ENCODE results near the gene DARS2.
"Not testable (repeated sequence)": the region's sequence is repeated elsewhere in the genome, so short reads cannot be mapped to it uniquely, and the experiment has no call there.

The DARS2 gene

DNA sequence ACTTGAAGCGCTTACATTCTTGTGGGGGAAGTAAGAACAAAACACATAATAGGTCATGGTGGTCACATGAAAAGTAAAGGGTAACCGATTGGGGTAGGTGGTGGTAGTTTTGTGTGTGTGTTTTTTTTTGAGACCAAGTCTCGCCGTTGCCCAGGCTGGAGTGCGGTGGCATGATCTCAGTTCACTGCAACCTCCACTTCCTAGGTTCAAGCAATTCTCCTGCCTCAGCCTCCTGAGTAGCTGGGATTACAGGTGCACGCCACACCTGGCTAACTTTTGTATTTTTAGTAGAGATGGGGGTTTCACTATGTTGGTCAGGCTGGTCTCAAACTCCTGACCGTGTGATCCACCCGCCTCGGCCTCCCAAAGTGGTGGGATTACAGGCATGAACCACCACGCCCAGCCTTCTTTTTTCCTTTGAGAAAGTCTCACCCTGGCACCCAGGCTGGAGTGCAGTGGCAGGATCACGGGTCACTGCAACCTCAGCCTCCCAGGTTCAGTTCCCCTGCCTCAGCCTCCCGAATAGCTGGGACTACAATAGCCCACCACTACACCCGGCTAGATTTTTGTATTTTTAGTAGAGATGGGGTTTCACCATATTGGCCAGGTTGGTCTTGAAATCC is 37.8 kb downstream of the DARS2 start:
- DNase-seq = peak; percentile 41 to 49

DNA sequence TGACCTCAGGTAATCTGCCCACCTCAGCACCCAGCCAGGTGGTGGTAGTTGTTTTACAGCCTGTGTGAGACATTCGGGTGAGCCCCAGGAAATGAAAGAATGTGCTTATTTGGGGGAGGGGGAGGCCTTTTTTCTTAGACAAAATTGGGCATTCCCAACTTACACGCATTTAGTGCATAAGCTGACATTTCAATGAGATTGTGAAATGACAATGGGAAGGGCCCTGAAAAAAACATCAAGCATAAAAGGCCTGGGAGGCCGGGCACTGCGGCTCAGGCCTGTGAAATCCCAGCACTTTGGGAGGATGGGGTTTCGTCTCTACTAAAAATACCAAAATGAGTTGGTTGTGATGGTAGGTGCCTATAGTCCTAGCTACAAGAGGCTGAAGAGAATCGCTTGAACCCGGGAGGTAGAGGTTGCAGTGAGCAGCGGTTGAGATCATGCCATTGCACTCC is 38.3 kb downstream of the DARS2 start:
- DNase-seq = no peak

DNA sequence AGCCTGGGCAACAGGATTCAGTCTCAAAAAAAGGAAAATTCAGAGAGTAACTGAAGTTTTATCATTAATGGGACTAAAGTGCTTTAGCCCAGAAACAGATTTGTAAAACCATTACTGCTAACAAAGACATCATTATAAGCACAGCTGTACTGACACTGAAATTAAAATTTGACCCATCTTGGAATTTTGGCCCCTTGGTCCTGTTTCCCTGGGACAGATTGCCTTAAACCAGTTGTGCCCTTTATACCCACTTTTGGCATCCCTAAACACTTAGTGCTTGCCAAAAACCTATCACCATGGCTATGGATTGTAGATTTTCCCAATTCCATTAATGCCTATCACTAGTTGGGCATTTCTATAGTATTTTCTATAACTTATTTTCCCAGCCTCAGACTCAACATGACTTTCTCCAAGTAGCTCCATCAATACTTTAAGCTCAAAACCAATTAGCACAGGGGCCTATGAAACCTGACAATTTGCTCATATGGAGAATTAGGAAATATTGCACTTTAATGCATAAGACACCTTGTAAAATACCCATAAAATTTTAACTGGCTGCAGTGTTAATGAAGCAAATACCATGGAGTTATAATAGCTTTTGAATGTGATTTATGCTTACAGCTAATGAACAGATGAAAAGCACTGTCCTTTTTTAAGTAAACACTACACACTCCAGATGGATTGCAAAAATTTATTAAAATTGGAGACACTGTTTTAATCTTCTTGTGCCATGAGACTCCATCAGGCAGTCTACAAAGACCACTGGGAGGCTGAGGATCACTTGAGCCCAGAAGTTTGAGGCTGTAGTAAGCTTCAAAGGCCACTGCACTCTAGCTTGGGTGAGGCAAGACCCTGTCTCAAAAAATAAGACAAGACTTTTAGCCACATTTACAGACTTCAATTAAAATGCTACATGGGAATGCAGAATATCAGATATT is 39.0 kb downstream of the DARS2 start:
- no peak for DNase-seq

DNA sequence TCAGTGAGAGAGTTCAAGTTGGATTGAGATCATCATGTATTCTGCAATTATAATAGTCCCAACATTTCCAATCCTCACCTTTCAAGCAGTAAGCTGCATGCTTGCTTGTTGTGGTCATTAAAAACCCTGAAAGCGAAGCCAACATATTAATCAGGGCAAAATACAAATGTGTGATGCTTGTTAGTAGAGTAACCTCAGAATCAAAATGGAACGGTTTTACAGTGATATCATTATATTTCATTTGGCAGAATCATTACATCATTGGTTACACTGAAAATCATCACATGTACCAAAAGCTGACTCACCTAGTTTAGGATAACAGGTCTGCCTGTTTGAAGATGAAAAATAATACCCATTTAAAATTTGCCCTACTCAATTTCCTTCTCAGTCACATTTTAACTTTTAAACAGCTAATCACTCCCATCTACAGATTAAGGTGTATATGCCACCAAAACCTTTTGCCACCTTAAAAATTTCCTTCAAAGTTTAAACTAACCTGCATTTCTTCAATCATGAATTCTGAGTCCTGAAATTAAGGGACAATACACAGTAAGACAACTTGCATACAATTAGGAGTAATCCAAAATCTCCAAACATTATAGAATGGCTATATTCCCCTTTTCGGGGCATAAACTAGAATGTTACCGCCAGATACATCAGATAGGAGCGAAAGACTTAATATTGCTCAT is 39.9 kb downstream of the DARS2 start:
- DNase-seq = no peak

DNA sequence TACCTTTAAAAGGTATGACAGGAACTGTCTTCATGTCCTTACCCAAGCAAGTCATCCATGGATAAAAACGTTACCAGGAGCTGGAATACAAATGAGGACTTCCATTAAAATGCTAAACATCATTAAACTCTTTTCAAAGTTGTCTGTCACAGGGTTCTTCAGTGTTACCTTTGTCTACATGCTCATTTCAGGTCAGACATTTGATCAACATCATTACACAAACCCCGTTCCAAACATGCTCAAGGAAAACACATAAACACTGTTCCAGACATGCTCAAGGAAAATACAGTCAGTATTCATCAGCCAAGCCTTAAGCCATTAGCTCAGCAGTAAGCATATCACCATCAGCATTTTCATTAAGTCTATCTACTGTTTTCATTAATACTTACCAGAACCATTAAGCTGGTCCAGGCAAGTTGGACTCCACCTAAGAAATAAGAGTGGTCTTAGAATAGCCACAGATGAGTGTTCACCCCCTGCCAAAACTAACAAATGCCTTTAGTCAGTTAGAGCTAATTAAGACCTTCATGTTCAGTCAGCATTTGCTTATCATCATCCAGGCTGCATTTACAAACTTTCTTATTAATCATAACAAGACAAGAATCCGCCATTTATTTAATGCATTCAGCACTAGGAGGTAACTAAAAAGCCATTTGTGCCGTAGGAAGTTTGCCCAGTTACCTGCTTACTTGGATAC is 41.1 kb downstream of the DARS2 start:
- DNase-seq = no peak

DNA sequence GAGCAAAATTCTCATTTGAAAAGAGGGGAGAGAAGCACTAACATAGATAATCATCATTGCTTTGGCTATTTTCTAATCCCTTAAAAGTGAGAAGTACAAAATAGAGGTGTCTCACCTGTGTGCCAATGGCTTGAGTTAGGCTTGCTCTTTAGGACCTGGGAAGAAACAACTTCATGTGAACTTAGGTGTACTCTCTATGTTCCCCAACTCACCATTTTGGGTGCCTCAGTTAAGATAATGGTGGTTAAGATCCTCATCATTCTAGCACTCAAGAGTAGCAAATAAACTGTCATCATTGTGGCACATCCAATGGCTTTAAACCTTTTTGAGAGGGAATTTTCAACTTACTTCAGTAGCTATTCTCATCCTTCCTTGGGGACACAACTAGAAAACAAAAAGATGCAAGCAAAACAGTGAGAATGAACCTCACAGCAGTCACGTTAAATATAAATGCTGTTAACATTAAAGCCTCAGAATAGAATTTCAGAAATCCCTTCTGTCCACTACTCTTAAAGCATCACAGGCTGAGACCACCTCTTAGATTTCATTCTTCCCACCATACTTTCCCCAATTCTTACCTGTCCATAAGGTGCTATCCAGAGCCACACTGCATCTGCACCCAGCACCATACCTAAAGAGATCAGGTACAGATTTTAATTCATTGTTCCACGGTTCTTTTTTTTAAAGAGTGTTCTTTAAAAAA is 42.1 kb downstream of the DARS2 start:
- DNase-seq = no peak

DNA sequence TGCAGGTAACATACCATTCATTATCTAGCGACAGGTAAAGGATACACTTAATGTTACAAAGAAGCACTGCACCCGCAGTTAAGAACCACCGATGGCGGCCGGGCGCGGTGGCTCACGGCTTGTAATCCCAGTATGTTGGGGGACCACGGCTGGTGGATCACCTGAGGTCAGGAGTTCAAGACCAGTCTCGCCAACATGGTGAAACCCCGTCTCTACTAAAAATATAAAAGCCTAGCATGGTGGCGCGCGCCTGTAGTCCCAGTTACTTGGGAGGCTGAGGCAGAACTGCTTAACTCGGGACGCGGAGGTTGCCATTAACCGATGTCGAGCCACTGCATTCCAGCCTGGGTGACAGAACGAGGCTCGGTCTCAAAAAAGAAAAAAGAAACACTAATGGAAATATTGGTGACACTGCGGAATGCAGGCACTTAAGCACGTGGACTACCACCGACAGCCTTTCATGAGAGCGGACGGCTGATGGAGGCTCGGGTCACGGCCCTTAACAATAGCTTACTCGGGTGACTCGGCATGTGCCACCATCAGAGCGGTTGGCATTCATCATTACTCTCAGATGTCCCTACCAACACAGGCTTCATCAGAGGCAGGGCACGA is 42.8 kb downstream of the DARS2 start:
- peak in 1 of 2 donors; percentile 31 for DNase-seq

DNA sequence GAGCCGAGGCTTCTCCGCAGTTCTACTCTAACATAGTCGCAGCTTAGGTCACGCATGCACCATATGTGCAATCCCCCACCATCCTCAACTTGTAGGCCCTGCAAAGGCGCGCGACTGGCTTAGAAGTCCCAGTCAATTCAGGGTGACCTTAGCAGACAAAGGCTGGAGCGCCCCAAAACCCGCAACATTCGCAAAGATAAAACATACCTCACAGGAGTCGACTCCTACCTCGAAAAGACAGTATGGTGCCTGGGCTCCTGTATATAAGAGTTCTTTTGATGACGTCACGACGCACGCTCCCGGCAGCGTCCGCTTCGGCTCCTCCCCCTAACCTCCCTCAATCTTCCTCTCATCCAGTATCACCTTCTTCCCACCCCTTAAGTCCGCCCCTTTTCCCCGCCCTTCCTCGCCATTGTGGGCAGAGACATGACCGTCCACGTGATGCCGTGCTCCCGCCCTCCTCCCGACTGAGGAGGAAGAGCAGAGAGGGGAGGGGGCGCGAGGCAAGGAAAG is 43.3 kb downstream of the DARS2 start, which contains the start of gene GAS5:
GAS5 (minus strand) TSS at position 237 of the 513 bp plus-strand sequence.
- peak; percentile 97 to 99 for DNase-seq

DNA sequence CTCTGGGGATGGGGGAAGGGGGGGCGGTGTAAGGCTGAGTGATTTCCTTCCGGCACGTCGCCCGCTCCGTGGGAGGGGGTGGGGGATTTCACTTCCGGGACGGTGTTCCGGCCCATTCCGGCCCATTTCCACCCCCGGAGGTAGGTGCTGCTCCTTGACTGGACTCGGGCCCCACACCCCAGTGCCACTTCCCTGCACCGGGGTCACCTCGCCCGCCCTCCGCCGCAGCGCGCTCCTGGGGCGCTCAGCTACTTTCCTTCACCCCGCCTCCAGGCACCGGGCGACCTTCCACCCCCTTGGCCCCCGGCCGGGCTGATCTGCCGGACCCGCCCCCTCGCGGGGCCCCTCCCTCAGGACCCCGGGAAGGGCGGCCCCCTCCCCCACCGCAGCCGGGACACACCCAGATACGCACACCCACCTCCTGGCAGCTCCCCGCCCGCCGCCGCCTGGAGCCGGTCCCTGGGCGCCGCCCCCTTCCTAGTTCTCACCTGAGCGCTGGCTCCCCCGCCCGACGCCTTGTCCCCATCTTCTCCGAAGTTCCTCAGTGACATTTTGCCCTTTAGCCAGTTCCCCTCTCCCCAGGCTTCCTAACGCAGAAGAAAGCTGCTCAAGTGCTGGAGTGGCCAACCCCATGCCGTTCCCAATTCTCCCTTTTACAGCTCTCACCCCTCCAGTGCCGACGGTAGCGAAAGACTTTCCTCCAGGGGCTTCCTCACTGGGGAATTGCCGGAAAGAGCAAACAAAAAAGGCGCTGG is 44.0 kb downstream of the DARS2 start, which contains the start of gene ZBTB37:
ZBTB37 (plus strand) TSS at position 115 of the 755 bp plus-strand sequence. CDS start 1,846 bp downstream, outside the sequence.
- DNase-seq = peak; percentile 90 to 91

DNA sequence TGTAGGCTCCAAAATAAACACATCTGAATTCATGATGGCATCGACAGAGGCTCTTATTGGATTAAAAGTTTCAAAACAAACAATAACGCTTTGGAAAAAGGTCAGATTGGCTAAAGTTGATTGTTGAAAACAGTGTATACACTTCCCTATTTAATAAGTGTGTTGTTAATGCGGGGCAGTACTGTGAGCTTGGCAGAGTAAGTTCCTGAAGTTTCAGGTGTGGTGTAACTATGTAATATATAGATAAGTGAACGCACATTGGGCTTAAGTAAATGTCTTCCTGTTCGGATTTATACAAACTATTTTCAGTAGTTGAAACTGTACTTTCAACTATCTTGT is 44.5 kb downstream of the DARS2 start:
- DNase-seq = no peak

DNA sequence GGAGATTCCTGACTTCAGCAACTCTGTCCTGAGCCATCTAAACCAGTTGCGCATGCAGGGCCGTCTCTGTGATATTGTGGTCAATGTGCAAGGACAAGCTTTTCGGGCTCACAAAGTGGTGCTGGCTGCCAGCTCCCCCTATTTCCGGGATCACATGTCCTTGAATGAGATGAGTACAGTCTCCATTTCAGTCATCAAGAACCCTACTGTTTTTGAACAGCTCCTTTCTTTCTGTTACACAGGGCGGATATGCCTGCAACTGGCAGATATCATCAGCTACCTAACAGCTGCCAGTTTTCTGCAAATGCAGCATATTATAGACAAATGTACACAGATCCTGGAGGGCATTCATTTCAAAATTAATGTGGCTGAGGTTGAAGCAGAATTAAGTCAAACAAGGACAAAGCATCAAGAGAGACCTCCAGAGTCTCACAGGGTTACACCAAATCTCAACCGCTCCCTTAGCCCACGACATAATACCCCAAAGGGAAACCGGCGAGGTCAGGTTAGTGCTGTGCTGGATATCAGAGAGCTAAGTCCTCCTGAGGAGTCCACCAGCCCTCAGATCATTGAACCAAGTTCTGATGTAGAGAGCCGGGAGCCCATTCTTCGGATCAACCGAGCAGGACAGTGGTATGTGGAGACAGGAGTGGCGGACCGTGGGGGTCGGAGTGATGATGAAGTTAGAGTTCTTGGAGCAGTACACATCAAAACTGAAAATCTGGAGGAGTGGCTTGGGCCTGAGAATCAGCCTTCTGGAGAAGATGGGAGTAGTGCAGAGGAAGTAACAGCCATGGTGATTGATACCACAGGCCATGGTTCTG is 46.0 kb downstream of the DARS2 start:
- no peak for DNase-seq

DNA sequence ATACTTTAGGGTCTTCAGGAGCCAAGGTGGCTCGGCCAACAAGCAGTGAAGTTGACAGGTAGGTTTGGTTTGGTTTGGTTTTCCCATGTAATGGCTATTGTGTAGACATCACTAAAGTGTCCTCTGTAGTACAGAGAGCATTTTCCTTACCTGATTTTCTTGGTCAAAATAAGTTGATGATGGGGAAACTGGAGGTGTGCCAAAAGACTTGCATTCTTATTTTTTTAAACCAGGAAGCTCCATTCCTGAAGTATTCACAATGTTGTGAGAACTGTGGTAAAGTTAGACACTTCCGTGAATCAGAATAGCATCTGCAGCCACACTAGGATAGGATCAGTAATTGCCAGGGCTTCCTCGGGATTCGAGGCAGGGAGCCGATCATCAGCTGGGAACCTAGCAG is 46.6 kb downstream of the DARS2 start:
- no peak for DNase-seq

DNA sequence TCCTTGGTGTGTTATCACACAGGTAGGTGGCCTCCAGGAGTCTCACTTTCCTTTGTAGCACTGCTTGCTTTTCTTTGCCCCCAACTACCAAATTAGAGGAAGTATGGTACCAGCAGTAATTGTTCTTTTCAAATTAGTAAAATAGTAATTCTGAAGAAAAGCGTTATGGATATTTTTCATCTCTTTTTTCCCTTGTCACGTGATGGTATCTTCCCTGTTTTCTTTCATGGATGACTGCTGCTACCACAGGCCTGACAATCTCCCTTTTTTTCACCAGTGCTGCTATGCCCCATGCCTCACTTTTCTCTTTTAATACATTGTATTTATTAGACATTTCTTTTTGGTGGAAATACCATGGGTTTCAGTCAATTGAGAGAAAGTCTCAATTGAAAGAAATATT is 47.0 kb downstream of the DARS2 start:
- no peak for DNase-seq

DNA sequence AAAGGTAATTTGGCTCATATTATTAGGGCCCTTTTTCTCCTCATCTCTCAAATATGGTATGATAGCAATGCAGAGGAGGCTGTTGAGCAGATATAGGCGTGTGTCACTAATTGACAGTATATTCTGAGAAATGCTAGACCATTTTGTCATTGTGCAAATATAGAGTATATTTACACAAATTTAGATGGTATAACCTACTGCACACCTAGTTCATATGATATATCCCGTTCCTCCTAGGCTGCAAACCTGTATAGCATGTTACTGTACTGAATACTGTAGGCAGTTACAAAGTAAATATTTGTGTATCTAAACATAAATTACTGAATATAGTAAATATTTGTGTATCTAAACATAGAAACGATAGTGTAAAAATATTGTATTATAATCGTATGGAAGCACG is 52.3 kb downstream of the DARS2 start:
- no peak for DNase-seq

DNA sequence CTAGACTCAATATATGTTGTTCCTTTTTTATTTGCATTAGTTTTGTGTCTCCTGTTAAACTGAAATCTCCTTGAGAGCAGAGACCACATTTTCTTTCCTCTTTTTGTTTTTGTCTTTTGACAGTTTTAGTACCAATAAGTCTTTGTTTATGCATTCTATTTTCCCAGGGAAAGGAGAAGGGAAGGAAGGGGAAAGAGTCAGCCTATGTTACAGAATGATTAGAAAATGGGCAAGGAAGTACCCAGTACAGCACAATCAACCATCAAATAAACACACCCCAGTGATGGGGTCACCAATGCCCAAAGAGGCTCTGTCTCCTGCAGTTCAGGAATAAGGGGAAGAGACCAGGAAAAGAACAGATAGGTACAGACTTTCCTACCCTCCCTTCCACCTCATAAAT is 53.8 kb downstream of the DARS2 start:
- no peak for DNase-seq

DNA sequence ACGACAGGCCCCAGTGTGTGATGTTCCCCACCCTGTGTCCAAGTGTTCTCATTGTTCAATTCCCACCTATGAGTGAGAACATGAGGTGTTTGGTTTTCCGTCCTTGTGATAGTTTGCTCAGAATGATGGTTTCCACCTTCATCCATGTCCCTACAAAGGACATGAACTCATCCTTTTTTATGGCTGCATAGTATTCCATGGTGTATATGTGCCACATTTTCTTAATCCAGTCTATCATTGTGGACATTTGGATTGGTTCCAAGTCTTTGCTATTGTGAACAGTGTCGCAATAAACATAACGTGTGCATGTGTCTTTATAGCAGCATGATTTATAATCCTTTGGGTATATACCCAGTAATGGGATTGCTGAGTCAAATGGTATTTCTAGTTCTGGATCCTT is 56.6 kb downstream of the DARS2 start:
- DNase-seq = not testable (repeated sequence)

DNA sequence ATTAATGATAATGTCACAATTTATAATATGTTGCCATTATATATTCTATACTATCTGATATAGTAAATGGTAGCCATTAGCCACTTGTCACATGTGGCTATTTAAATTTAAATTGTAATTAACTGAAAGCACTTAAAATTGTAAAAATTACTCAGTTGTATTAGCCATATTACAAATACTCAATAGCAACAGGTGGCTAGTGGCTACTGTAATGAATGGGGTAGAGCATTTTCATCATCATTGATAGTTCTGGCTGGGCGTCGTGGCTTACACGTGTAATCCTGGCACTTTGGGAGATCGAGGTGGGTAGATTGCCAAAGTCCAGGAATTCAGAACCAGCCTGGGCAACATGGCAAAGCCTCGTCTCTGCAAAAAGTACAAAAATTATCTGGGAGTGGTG is 60.2 kb downstream of the DARS2 start:
- no peak for DNase-seq

DNA sequence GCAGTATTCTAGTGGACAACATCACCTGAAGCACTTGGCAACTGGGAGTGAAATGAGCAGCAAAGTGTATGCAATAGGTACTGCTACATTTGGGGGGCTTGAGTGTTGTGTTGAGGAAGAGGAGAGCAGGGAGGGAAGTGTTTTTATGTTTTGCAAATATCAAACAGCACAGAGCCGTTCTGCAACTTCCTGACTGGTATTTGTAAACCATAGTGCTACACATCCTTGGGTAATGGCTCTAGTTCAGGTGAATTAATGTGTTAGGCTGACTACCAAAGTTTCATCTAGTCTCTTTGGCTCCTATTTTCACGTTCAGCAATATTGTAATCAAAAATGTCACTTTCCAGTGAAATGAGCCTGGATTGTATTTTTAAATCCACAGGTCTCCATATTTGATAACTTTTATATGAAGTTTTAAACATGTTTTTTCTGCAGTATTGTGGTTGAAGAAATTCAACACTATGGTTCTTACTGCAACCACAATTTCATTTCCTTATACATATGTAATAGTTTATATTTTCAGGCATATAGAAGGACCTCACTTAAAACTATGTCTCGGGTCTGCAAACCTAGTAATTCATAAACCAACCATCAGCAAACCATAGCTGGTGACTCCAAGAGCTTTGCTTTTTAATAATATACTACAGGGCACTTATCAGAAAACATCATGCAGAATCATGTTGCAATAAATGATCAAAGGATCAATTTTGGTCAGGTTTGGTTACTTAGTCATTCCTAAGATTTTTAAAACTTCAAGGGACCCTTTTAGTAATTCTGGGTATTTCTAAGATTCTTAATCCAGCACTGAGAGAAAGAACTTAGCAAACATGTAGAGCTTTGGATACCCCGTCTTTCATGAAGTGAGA is 62.5 kb downstream of the DARS2 start:
- no peak for DNase-seq

DNA sequence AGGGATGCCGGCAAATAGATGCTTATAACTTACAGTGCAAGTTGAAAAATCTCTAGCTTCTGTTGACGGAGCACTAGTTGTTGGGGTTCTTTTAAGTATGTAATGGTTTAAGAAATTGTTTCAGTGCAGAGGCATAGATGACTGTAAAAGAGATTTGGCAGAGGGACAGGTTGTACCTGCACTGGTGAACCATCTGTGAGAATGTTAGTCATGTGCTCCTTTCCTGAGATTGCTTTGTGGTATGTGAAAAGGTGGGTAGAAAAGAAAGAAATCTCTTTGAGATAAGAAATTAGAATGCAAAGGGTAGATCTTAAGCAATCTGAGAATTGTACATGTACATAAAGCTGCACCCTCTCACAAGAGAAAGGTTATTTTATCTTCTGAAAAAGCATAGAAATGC is 63.2 kb downstream of the DARS2 start:
- no peak for DNase-seq

Data from stimulated activated CD4-positive, alpha-beta T cell treated with anti-CD3 and anti-CD28 coated beads, Interleukin-2, amount 100 ng/mL, for 48 hours (primary cell).